ENCODE results near the gene THOC1.
A peak's percentile ranks its signal among the peaks of the same experiment; 100 is the strongest.
"Not testable (repeated sequence)": the region's sequence is repeated elsewhere in the genome, so short reads cannot be mapped to it uniquely, and the experiment has no call there.

The THOC1 gene, protein sequence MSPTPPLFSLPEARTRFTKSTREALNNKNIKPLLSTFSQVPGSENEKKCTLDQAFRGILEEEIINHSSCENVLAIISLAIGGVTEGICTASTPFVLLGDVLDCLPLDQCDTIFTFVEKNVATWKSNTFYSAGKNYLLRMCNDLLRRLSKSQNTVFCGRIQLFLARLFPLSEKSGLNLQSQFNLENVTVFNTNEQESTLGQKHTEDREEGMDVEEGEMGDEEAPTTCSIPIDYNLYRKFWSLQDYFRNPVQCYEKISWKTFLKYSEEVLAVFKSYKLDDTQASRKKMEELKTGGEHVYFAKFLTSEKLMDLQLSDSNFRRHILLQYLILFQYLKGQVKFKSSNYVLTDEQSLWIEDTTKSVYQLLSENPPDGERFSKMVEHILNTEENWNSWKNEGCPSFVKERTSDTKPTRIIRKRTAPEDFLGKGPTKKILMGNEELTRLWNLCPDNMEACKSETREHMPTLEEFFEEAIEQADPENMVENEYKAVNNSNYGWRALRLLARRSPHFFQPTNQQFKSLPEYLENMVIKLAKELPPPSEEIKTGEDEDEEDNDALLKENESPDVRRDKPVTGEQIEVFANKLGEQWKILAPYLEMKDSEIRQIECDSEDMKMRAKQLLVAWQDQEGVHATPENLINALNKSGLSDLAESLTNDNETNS

DNA sequence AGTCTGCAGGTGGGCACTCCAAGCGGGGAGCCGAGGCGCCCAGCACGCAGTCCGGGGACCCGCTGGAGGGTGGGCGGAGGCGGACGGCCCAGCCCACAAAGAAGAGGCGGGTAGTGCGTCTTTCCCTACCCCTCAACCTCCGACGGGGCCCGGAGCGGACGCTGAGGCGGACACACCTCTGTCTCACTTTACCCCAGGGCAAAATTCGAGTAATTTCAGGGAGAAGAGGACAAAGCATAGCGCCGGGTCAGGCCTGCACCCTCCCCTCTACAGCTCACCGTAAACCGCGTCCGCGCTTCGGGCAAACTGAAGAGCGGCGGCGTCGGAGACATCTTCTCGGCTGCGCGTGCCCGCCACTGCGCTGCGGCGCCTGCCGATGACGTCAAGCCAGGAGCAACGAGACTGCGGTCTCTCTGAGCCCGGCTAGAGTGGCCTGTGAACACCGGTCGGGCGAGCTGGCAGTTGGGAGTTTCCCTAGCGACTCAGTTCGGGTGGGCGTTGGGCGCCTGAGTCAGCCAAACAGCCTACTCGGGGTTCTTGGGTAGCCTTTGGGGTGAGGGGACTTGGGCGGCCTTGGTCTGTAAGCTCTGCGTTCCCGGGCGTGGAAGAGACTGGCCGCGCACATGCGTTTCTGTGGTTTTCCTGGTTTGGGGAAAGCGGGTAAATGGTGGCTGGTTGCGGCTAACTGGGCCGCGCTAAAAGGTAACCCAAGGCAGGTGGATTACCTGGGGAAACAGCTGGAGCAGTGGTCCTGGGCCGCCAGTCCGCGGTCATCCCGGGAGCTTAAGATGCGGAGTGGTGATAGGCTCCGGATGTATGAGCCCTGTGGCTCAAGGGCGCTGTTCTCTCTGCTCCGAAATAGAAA lies at the start of gene THOC1:
Gene THOC1 (minus strand): TSS at position 360 of the 865 bp plus-strand sequence. CDS start 28 bp downstream, at position 332.
- peak; percentile 88 for DNase-seq

DNA sequence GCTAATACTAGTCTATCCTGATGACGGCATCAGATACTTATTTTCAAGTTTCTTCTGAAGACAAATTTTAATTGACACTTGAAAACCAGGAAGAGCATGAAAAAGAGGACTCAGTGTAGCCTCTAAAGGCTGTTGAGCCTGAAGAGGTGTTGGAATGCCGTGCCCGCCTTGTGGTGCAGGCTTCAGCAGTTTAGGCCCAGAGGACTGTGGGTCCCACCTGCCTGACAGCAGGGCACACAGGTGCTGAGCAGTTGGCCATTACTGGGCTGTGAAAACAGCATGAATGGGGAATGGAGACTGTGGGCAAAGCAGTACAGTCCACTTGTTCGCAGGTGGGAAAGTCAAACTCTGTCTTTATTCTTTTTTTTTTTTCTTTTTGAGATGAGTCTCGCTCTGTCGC lies 49.8 kb upstream of the THOC1 start:
- DNase-seq, result no peak

DNA sequence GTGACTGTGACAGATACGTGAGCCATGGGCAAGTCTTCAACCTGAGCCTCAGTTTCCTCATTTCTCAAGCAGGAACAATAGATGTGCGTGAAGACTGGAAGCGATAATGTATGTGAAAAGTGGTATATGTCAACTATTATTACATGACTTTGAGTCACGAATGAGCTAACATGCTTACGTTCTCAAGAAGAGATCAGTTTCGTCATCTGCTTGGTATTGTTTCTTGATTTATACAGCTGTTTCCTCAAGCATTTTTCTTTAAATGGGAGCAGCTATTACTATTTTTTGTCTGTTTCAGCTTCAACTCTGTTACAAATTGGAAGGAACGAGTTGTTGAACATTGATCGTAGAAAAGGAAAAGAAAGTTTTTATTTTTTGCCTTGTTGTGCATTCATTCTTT lies 48.5 kb upstream of the THOC1 start:
- no peak for DNase-seq

DNA sequence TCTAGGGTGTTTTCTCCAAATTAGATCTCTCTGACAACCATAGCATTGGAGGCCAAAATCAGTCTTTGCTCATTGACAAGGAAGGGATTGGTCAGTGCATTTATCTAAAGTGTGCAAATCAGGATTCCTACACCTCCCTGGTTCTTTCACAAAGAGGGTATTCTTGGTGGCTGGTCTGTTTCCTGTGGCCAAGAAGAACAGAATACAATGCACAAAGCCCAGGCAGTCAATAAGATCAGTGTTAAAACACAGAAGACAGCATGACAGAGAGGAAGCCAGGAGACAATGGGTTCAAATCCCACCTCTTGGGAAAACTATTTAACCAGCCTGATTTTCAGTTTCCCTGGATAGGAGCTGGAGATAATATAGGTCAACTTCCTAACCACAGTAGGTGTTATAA lies 46.1 kb upstream of the THOC1 start:
- DNase-seq, result no peak

DNA sequence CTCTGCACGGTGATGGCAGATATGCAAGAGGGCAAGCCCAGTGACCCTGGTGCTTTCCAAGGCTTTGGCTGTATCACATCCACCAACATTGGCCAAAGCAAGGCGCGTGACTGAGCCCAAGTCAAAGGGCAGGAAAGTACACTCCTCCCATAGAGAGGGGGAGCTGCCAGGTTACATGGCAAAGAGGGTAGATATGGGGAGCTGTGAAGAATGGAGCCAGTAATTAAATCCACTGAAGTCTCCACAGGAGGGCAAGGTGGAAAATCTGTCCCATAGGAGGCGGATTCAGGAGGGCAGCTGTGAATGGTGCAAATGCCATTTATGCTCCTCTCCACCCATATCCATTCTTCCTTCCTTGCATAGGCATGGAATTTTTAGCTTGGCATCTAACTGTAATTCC lies 44.6 kb upstream of the THOC1 start:
- DNase-seq, result no peak

DNA sequence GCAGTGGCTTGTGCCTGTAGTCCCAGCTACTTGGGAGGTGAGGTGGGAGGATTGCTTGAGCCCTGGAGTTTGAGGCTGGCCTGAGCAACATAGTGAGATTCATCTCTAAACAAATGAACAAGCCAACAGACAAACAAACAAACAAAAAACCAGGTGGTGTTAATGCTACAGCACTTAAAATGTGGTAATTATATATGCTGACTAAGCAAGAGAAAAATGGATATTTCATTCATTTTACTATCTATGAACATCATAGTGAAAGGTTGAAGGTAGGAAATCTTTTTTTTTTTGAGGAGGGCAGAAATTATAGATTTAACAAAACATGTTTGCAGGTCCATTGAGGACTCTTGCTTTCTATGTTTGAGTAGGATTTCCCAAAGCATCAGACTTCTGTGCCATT lies 42.2 kb upstream of the THOC1 start:
- DNase-seq, result no peak

DNA sequence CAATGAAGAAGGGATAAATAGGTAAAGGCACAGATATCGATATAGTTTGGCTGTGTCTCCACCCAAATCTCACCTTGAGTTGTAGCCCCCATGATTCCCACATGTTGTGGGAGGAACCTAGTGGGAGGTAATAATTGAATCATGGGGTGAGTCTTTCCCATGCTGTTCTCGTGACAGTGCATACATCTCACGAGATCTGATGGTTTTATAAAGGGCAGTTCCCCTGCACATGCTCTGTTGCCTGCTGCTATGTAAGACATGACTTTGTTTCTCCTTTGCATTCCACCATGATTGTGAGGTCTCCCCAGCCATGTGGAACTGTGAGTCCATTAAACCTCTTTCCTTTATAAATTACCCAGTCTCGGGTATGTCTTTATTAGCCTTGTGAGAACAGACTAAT lies 40.2 kb upstream of the THOC1 start:
- DNase-seq, result not testable (repeated sequence)

DNA sequence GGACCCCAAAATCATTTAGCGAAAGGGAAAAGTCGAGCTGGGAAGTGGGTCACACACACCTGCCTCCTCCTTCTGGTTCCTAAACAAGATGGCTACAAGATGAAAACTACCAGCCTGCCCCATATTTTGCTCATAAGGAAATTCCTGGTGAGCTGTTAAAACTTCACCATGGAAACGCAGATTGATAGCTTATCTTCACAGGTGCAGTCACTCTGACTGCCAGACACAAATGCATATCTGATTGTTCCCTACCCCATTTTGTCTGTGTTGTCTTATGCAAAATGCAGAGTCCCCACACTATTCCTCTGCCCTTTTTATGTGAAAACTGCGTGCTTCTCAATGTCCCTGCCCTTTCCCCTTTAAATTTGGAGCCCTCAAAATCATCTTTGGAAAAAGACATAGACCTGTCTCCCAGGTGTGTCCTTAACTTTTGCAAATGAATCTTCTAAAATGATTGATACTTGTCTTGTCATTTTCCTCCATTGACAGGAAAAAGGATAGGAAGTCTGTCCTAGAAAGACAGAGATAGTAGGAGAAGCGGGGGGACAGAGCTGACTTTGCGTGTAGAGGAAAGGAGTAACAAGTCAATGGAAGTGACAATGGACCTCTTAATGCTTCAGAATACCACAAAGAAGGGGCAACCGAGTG lies 38.9 kb upstream of the THOC1 start:
- no peak for DNase-seq

DNA sequence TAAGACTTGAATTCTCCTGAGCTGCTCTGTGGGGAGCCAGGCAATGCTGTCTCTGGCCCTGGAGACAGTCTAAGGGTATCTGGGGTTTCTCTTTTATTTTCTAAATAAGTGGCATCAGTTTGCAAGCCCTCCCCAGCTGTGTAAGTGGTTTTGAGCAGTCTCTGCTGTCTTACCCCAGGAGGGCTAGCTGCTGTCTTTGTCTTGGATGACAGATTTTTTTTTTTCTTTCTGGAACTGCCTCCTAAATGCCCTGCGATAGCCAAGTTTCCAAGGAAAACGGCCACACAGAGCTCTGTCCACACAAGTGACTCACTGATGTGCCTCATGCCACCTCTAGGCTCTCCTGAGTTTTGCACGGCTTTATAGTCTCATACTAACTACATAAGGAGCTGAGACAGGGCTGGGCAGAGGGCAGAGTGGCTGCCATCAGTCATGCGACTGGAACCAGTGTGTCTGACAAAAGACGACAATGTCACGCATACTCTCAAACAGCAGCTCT lies 37.2 kb upstream of the THOC1 start:
- DNase-seq, result peak; percentile 22

DNA sequence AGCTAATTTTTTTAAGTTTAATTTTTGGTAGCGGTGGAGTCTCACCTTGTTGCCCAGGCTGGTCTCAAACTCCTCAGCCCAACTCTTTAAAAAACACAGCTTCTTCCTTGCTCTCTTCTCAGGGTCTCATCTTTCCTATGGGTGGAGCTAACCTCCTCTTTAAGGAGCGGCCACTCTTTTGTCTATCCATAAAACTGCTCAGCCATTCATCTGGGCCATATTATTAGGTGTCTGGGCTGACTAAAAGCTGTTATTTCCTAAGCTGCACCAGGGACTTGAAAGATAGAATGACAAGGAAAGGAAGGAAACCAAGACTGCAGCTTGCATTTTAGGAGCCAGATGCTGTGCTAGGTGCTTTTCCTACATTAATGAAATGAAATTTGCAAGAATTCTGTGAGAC lies 35.8 kb upstream of the THOC1 start:
- DNase-seq, result no peak

DNA sequence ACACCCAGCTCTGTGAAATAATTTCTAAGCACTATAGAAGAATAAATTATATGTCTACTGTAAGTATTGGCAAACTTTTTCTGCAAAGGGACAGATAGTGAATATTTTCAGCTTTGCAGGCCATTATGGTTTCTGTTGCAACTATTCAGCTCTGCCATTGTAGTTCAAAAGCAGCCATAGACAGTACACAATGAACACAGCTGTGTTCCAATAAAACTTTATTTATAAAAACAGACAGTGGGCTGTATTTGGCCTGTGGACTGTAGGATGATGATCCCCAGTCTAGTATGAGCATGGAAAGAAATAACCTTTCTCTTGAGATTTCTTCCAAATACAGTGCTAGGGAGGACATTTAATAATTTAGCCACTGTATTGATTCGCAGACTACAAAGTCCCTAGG lies 35.2 kb upstream of the THOC1 start:
- no peak for DNase-seq

DNA sequence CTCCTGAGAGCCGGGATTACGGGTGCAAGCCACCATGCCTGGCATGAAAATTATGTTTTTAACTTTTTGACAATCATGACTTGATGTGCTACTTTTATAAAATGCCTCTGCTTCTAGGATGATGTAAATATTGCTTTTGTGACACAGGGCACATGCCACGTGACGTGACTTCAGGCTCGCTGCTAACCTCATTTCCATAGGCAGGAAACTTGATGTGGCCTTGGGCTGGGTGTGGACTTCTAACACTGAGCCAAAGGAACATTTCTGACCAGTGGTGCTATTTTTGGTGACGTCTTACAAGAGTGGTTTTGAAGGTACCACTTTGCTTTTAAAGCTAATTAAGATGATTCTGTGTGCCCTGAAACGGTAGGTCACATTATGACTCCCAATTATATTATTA lies 34.2 kb upstream of the THOC1 start:
- DNase-seq, result no peak

DNA sequence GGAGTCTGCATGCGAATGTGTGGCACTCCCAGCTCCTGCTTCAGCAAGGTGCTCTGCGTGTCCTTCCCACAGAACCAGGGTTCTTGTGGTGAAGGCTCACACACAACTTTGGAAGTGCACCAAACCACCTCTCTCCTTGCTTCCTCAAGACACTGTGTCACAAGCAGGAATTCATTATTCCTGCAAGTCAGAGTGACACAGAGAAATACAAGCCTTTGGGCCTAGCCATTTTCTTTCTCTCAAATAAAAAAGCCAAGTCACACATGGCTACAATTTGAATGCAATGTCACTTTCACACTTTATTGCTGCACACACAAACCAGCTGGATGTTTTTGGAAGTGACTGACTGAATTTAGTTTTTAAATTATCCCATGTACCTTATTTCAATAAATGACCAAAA lies 30.1 kb upstream of the THOC1 start:
- no peak for DNase-seq

DNA sequence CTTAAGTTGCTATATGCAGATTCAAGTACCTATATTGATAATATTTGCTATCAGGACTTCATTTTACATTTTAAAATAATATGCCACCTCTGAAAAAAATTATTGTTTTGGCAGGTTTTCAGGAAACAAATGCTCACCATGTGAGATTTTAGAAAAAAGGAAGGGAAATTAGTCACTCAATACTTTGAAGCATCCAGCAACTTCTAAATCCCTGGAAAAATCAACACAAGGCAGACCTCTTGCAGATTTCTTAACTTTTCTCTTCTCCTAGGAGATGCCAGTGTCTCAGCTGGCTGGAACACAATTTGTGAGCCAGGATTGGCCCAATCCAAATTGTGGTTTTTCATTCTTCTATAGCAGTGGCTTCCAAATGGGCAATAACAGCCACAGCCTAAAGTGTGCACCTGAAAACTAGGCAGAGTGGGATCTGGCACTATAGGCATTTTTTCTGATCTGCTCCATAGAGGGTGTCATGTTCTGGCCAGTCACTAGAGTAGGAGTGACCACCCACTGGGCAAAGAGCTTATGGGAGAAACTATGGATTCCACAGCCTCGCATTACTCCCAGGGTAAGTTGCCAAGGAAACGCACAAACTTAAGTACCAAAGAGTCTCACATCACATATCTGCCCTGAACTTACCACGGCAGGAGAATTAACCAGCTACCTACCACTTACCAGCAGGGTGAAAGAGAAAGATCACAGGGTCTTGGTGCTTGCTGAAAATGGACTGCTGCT lies 28.1 kb upstream of the THOC1 start:
- DNase-seq, result no peak

DNA sequence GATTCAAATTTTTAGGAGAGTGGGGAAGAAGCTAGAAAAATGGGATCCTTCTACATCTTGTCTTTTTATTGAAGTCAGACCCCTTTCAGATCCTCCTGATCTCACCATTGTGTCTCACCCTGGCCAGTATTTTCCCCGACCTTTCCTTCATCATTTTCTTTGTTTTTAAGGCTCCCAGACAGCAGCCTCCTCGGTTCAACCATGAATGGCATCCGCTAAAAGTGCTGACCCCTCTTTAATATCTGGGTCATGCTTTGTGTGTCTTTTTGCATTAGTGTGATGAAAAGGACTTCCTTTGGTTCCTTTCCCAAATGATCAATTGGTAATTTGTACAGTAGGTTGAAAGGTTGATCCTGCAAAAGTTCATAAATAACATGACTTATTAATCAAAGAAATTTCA lies 26.7 kb upstream of the THOC1 start:
- DNase-seq, result no peak

DNA sequence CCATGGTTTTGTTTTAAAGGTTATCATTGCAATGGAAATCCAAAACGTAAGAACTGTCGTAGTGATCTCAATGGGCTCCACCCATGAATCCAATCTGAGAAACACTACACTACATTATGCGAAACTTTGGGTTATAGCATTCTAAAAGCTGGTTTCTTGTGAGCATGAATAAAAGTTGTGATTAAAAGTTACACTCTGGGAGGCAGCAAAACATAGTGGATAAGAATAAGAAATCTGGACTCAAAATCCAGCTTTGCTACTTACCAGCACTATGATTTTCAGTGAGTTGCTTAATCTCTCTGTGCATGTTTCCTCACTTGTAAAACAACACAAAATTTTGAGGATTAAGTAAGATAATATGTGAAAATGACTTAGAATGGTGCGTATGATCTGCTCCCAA lies 25.7 kb upstream of the THOC1 start:
- DNase-seq, result no peak

DNA sequence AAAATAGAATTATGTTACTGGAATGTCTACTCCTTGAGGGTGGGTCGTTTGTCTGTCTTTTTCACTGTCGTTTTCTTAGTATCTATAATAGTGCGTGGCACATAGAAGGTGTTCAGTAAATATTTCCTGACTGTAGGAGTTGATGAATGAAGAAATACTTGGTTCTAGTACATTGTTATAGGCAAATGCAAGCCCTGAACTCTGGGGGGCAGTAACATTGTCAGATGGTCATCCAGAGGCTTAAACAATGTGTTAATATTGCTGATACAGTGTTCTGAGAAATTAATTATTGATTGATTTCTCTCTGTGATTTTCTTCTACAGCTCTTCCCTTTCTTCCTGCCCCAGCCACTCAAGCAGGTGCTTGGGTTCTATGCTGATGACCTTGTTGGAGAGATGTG lies 24.4 kb upstream of the THOC1 start:
- DNase-seq, result no peak

DNA sequence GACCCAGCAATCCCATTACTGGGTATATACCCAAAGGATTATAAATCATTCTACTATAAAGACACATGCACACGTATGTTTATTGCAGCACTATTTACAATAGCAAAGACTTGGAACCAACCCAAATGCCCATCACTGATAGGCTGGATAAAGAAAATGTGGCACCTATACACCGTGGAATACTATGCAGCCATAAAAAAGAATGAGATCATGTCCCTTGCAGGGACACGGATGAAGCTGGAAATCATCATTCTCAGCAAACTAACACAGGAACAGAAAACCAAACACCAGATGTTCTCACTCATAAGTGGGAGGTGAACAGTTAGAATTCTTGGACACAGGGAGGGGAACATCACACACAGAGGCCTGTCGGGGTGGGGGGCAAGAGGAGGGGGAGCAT lies 22.1 kb upstream of the THOC1 start:
- not testable (repeated sequence) for DNase-seq

DNA sequence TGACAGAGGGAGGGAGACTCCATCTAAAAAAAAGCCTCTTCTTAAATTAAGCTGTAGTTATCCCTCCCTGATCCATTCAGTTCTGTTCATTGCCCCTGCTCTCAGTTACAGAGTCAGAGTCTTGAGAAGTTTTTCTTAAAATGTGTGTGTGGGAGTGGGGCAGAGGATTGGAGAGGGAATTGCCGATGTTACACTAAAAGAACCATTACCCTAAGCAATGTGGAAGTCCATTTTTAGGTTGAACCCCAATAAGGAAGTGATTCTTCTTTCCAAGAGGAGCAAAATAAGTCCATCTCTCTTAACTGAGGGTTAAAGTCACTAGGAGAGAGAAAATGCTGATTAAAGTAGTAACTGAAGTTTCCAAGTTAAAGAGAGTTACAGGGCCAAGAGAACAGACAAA lies 21.2 kb upstream of the THOC1 start:
- no peak for DNase-seq

DNA sequence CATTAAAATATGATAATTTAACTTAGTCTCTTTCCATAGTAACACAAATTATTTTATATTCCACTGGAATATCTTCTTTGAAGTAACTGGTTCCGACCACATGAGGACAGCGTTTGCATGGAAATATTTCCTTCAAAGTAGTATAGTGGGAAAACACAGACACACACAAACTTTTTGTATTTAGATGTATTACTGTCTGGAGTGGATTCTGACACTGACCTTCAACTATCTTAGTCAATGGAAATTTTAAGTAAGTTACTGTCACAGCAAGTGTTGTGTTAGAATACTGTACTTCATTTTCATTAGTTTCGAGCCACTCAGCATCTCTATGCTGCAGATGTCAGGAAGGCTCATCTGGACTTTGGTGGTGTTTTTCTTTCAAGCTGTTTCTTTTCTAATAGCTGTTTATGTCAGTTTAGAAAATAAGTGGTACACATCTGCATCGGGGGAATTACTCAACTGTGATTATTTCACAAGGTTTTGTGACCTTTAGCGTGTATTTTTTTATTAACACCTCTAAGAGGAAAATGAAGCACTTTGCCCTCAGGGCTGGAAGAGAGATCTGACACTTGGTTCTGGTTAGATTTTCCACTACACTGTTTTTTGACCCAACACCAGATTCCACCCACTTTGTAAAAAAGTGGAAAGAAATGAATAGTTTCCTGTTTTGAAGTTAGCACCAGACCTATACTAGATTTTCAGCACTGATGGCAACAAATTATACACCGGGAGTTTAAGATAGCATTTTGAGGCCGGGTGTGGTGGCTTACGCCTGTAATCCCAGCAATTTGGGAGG lies 18.9 kb upstream of the THOC1 start:
- DNase-seq, result peak; percentile 20

DNA sequence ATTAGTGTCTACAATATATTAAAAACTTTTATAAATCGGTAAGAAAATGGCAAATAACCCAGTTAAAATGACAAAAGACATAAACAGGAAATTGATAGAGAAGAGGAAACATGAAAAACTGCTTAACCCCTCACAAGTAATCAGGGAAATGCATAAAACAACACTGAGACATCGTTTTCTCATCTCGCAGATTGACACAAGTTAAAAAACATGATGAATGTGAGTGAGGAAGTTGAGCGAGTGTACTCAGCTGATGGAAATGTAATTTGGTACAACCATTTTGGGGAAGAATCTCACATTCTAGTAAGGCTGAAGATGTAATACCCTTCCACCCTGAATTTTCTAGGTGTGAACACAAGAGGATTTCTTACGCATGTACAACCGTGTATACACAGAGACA lies 18.0 kb upstream of the THOC1 start:
- no peak for DNase-seq

Data from COR-L47 (cell line).